ENCODE results near the gene PDGFRB. TPM values are rescaled to one million over a fixed set of nuclear protein-coding genes. Genes with fewer than 3 reads are reported as not detected.

Gene PDGFRB
- total RNA-seq, 1 experiment from 2014 or later = 0.34 TPM

DNA sequence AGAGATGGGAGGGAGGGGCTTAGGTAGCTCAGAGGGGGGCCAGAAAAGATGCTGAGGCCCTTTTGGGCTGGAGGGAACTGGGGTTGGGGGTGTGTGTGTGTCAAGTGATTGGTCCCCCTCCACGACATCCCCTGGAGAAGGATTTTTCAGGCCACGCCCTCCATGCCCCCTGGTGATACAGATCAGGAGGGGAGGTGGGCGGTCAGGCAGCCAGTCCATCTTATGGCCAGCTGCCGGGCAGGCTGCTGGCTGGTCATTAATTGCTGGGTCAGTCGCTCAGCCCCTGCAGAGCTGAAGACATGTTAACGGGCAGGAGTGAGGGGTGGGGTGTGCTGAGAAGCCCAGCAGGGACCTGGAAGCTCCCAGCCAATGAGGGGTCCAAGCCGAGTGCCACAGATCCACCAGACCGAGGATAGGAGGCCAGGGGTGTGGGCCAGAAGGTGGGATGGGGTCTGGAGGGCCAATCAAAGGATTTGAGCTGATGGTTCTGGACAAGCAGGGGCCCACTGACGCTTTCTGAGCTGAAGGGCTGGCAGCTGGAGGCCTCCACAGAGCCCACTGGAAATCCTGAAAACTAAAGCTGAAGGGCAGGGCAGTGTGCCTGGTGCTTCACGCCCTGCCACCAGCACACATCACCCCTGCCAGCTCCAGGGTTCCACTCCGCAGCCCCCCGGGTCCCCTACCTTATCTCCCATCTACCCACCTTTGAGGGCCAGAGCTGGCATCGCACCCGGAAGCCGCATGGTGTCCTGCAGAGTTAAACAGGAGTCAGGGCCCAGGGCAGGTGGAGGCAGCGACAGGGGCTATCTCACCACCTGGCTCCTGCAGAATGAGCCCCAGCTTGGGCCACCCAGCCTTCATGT, 19.1 kb downstream of the PDGFRB start:
- Histone ChIP-seq H3K9me2 (ENCODE audit: insufficient read depth) (no peaks in the 10 kb centered on the region), H3K27ac (ENCODE audit: low read depth, low read length) (no peak overlapping the region), H3K4me1 (ENCODE audit: control insufficient read depth in 1 of 2, insufficient read depth in 2 of 2, low read length in 2 of 2) (no peaks in the 10 kb centered on the region), H3K79me2 (ENCODE audit: insufficient read depth, low read length) (no peaks in the 10 kb centered on the region), H3K36me3 (ENCODE audit: control insufficient read depth in 1 of 2, insufficient read depth in 2 of 2, low read length in 2 of 2) (no peaks in the 10 kb centered on the region), H3K4me2 (ENCODE audit: low read length) (no peak overlapping the region), H3K27me3 (ENCODE audit: insufficient read depth, low read length) (no peaks in the 10 kb centered on the region), H3K9ac (ENCODE audit: low read length) (no peak overlapping the region), H2AFZ (ENCODE audit: low read depth, low read length, poor library complexity, severe bottlenecking) (no peak overlapping the region), H3K9me3 (ENCODE audit: control insufficient read depth in 1 of 2, insufficient read depth in 1 of 2, low read depth in 1 of 2, low read length in 2 of 2) (no peaks in the 10 kb centered on the region), H4K20me1 (ENCODE audit: insufficient read depth) (no peaks in the 10 kb centered on the region), H3K4me3 (replicated peaks in 1 of 2; ENCODE audit: low read depth in 1 of 2, low read length in 2 of 2) (no peak overlapping the region)
- ChIA-PET CTCF (no interaction called here), RAD21 (ENCODE audit: low non-redundant PET in 1 of 2, low total read pairs in 2 of 2, uncharacterized antibody in 2 of 2, unreplicated experiment in 2 of 2) (no interaction called here), POLR2A (no interaction called here)
- no peak for TF ChIP-seq JUND (IDR thresholded peaks at IDR 0.05)
- TF ChIP-seq, protein P1, sequence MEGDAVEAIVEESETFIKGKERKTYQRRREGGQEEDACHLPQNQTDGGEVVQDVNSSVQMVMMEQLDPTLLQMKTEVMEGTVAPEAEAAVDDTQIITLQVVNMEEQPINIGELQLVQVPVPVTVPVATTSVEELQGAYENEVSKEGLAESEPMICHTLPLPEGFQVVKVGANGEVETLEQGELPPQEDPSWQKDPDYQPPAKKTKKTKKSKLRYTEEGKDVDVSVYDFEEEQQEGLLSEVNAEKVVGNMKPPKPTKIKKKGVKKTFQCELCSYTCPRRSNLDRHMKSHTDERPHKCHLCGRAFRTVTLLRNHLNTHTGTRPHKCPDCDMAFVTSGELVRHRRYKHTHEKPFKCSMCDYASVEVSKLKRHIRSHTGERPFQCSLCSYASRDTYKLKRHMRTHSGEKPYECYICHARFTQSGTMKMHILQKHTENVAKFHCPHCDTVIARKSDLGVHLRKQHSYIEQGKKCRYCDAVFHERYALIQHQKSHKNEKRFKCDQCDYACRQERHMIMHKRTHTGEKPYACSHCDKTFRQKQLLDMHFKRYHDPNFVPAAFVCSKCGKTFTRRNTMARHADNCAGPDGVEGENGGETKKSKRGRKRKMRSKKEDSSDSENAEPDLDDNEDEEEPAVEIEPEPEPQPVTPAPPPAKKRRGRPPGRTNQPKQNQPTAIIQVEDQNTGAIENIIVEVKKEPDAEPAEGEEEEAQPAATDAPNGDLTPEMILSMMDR (IDR thresholded peaks at IDR 0.05 in 2 of 3, conservative IDR thresholded peaks at IDR 0.05 in 1 of 3; ENCODE audit: borderline replicate concordance in 1 of 3, insufficient read depth in 1 of 3, low read depth in 2 of 3, low read length in 2 of 3) = no peak
- no peak for TF ChIP-seq EZH2phosphoT487 (IDR thresholded peaks at IDR 0.05; ENCODE audit: borderline replicate concordance)
- no peak for TF ChIP-seq POLR2AphosphoS5 (IDR thresholded peaks at IDR 0.05; ENCODE audit: low read depth, low read length)
- no peak for TF ChIP-seq FOSL1 (IDR thresholded peaks at IDR 0.05; ENCODE audit: low read depth)
- TF ChIP-seq SIN3A (IDR thresholded peaks at IDR 0.05; ENCODE audit: low read depth) = no peak
- no peak for TF ChIP-seq CEBPB (IDR thresholded peaks at IDR 0.05; ENCODE audit: low read depth)
- TF ChIP-seq, protein P2, sequence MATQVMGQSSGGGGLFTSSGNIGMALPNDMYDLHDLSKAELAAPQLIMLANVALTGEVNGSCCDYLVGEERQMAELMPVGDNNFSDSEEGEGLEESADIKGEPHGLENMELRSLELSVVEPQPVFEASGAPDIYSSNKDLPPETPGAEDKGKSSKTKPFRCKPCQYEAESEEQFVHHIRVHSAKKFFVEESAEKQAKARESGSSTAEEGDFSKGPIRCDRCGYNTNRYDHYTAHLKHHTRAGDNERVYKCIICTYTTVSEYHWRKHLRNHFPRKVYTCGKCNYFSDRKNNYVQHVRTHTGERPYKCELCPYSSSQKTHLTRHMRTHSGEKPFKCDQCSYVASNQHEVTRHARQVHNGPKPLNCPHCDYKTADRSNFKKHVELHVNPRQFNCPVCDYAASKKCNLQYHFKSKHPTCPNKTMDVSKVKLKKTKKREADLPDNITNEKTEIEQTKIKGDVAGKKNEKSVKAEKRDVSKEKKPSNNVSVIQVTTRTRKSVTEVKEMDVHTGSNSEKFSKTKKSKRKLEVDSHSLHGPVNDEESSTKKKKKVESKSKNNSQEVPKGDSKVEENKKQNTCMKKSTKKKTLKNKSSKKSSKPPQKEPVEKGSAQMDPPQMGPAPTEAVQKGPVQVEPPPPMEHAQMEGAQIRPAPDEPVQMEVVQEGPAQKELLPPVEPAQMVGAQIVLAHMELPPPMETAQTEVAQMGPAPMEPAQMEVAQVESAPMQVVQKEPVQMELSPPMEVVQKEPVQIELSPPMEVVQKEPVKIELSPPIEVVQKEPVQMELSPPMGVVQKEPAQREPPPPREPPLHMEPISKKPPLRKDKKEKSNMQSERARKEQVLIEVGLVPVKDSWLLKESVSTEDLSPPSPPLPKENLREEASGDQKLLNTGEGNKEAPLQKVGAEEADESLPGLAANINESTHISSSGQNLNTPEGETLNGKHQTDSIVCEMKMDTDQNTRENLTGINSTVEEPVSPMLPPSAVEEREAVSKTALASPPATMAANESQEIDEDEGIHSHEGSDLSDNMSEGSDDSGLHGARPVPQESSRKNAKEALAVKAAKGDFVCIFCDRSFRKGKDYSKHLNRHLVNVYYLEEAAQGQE (IDR thresholded peaks at IDR 0.05; ENCODE audit: low read depth) = no peak
- no peak for TF ChIP-seq ZNF274 (IDR thresholded peaks at IDR 0.05; ENCODE audit: low read depth, low read length)
- TF ChIP-seq POLR2A (IDR thresholded peaks at IDR 0.05; ENCODE audit: borderline replicate concordance, extremely low read depth, insufficient read depth, insufficient read length) = no peak
- no peak for TF ChIP-seq EZH2 (IDR thresholded peaks at IDR 0.05)
- no peak for TF ChIP-seq SP1 (IDR thresholded peaks at IDR 0.05; ENCODE audit: low read depth)
- TF ChIP-seq EGR1 (IDR thresholded peaks at IDR 0.05; ENCODE audit: low read depth) = no peak
- TF ChIP-seq, protein P3, sequence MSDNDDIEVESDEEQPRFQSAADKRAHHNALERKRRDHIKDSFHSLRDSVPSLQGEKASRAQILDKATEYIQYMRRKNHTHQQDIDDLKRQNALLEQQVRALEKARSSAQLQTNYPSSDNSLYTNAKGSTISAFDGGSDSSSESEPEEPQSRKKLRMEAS (IDR thresholded peaks at IDR 0.05) = no peak
- no peak for TF ChIP-seq YY1 (IDR thresholded peaks at IDR 0.05; ENCODE audit: extremely low read depth, insufficient replicate concordance, low read depth, low read length)
- TF ChIP-seq RAD21 (IDR thresholded peaks at IDR 0.05; ENCODE audit: low read depth) = no peak
- TF ChIP-seq, protein P4, sequence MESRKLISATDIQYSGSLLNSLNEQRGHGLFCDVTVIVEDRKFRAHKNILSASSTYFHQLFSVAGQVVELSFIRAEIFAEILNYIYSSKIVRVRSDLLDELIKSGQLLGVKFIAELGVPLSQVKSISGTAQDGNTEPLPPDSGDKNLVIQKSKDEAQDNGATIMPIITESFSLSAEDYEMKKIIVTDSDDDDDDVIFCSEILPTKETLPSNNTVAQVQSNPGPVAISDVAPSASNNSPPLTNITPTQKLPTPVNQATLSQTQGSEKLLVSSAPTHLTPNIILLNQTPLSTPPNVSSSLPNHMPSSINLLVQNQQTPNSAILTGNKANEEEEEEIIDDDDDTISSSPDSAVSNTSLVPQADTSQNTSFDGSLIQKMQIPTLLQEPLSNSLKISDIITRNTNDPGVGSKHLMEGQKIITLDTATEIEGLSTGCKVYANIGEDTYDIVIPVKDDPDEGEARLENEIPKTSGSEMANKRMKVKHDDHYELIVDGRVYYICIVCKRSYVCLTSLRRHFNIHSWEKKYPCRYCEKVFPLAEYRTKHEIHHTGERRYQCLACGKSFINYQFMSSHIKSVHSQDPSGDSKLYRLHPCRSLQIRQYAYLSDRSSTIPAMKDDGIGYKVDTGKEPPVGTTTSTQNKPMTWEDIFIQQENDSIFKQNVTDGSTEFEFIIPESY (IDR thresholded peaks at IDR 0.05; ENCODE audit: extremely low read depth, insufficient replicate concordance, low read length) = no peak
- no peak for TF ChIP-seq CBX3 (IDR thresholded peaks at IDR 0.05; ENCODE audit: low read depth)
- no peak for TF ChIP-seq SRF (IDR thresholded peaks at IDR 0.05; ENCODE audit: low read depth)
- DNase-seq (ENCODE audit: low read depth, low spot score) = no peak
- BruUV-seq (replicated peaks) = no TSS peak
- intact Hi-C loops (cut with micrococcal nuclease) = no loop called here
- no peak for ATAC-seq

All from HCT116 (cell line).